Stimulated activated naive CD4-positive, alpha-beta T cell treated with Interleukin-2 at 50 U/mL for 16 hours (primary cell): Measurements from ENCODE around the gene C12orf56.
A peak's percentile ranks its signal among the peaks of the same experiment; 100 is the strongest.
"Not testable (repeated sequence)": the region's sequence is repeated elsewhere in the genome, so short reads cannot be mapped to it uniquely, and the experiment has no call there.

ENCODE experiments used
- DNase-seq: peaks from one replicate; lab custom pipeline; 2025; lab: John Stamatoyannopoulos, UW

C12orf56 gene

DNA sequence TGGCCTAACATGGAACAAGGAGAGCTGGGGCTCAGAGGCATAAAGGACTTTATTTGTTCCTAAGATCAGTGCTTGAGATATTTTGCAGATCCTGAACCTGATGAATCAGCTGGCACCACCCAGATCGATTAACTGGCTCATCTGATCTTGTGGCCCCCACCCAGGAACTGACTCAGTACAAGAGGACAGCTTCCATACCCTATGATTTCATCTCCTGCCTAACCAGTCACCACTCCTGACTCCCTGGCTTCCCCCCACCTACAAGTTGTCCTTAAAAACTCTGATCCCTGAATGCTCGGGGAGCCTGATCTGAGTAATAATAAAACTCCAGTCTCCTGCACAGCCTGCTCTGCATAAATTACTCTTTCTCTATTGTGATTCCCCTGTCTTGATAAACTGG is 5.1 kb downstream of the C12orf56 start:
- peak; percentile 21 for DNase-seq

GRCh38 chr12:64385019-64385418 is 5.5 kb downstream of the C12orf56 start:
- no peak for DNase-seq

GRCh38 chr12:64383675-64384074 is 6.9 kb downstream of the C12orf56 start:
- no peak for DNase-seq

DNA sequence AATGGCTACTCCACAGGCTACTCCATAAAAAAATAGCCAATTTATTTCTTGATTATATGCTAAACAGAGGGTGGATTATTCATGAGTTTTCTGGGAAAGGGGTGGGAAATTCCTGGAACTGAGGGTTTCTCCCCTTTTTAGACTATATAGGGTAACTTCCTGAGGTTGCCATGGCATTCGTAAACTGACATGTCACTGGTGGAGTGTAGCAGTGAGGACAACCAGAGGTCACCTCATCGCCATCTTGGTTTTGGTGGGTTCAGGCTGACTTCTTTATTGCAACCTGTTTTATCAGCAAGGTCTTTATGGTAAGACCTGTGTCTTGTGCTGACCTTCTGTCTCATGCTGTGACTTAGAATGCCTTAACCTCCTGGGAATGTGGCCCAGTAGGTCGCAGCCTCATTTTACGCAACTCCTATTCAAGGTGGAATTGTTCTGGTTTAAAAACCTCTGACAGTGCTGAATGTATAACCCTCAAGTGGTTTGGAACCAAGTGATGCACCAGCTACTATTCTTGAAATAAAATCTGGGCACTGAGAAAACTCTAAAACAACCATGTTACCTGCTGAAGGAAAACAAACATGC is 27.7 kb downstream of the C12orf56 start:
- no peak for DNase-seq

DNA sequence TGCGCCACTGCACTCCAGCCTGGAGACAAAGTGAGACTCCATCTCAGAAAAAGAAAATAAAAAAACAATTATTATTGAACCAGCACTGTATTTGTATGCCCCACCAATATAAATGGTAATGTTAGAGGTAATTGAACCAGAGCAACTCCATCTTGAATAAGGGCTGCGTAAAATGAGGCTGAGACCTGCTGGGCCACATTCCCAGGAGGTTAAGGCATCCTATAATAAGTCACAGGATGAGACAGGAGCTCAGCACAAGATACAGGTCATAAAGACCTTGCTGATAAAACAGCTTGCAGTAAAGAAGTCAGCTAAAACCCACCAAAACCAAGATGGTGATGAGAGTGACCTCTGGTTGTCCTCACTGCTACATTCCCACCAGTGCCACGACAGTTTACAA is 29.4 kb downstream of the C12orf56 start:
- not testable (repeated sequence) for DNase-seq

- DNase-seq: not testable (repeated sequence)
These were observed 34.3 kb downstream of the C12orf56 start for GRCh38 chr12:64356209-64356608.

DNA sequence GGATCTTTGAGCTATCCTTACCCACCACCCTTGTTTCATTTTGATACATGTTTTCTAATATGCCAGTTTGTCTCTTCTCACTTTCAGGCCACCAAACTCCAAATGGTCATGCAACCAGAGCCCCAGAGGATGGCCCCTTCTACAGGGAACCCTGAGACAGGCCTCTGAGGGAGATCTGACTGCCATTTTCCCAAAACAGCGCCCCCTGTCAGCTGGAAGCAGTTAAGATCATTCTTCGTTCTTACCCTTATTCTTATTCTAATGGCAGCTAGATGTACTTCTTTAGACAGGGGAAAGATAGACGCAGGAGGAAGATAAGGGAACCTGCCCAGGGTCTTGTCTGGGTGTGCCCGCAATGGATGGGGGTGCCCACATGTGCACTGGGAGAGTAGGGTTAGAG is 38.4 kb downstream of the C12orf56 start:
- DNase-seq: no peak

DNA sequence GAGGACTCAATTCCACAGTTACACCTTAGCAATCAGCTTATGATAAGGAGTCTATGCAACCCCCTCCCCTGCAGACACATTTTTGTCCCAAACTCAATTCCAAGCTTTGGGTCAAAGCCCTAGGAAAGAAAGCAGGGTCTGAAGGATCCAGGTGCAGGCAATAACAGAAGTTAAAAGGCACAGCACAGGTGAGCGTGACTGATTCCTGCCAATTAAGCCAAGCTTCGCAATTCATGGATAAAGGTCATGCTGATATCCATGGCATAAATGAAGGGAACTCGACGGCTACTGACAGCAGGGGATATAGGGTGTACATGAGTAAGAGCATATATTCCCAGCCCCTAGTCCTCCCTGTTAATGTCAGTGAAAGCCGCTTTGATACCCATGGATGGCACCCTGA is 39.3 kb downstream of the C12orf56 start:
- DNase-seq: no peak

DNA sequence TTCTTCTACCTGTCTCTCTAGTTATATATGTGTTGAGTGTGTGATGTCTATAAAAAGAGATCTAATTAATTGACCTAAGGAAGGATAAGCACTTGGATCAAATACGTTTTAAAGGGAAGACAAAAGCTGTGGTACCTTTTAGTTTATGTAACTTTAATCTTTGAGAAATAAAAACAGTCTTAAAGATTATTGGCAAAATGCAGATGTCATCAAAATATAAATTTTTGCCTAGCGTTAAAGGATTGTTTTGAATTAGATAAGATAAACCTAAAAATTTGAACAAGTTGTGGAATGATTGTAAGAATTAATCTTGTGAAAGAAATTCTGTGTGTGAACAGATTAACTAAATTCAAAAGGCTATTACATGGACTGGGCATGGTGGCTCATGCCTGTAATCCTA is 42.9 kb downstream of the C12orf56 start:
- DNase-seq: no peak

DNA sequence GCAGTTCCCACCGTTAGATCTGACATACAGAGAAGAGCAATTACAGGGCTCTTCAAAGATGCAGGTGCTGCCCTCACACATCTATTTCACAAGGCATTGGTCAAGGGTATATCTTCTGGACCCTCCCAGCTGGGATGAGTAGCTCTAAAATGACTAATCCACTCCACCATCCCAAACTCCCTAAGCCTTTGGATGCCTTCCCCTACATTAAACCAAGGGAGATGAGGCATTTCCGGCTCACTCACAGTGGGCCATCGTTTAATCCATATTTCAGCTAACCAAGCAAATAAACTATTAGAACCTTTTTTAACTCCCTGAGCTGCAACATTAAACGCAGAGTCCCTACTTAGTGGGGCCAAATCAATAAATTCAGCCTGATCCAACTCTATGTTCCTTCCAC is 45.9 kb downstream of the C12orf56 start:
- not testable (repeated sequence) for DNase-seq

DNA sequence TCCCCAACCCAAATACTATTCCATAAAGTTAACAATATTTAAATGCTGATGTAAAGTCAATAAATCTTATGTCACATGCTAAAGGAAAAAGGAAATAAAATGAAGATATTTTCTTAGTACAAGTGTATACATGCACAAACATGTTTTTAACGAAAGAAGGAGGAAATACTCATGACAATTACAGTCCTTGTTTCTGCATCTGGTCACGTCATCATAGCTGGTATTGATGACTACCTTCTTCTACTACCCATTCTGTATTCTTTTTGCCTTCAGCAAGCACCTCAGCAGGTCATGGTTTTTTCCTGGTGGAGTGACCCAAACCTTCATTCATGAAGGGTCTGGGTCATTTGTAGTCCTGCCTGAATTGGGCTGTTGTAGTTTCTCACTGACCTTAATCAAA is 50.0 kb downstream of the C12orf56 start:
- DNase-seq: not testable (repeated sequence)

DNA sequence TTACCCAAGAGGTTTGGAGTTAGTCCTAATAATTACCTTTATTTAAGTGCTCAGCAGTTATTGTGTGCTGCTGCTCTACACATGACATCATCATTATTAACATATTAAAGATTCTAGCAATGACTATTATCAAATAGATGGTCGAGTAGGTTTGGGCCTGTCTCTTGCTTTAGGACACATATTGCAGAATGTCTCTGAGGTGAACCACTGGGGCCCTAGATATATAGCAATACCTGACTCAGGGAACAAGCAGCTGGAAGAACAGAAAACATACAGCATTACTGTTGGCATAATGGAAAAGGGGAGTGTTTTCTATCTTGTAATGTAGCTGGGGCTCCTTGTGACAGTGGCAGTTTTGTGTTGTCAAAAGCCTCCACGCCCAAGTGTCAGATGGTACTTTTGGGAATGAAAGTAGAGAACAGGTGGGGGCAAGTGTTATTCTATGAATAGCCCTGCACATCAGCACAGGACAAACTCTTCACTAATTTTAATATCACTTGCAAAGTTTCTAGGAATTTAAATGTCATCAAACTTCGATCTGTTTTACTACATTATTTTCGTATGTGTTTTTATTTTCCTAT is 54.6 kb downstream of the C12orf56 start:
- no peak for DNase-seq

GRCh38 chr12:64332938-64333337 is 57.6 kb downstream of the C12orf56 start:
- DNase-seq: no peak

GRCh38 chr12:64332296-64332695 is 58.3 kb downstream of the C12orf56 start:
- no peak for DNase-seq

DNA sequence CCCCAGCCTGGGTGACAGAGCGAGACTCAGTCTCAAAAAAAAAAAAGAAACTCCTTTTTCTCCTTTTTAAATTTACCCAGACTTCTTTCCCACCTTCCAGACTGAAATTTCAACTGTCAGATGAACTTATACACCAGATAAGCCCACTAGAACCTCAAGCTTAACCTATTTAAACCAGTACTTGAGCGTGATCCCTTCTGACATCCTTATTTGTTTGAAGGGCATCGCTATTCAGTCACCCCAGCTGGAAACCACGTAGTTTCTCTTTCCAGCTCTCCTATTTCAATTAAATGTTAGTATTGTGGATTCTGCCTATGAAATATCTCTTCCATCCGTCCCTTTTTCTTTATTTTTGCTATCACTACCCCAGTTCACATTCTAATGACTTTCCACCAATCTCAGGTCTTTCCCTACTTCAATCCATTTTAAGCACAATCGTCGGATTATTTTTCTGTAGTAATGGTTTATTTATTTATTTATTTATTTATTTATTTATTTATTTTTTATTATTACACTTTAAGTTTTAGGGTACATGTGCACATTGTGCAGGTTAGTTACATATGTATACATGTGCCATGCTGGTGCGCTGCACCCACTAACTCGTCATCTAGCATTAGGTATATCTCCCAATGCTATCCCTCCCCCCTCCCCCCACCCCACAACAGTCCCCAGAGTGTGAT is 61.4 kb downstream of the C12orf56 start:
- DNase-seq: not testable (repeated sequence)

DNA sequence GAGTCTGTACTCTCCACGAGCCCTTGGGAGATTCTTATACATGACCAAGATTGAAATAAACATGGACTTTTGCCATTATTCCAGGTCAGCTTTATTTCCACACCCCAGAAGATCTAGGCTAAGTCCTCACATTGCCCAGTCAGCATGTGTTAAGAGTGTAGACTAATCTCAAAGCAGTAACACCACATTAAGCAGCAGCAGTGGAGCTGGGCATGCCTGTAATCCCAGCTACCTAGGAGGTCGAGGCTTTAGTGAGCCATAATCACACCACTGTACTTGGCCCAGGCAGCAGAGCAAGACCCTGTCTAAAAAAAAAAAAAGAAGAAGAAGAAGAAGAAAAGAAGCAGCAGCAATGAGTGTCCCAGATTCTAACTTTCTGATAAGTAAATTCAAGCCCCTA is 65.5 kb downstream of the C12orf56 start:
- DNase-seq: no peak

DNA sequence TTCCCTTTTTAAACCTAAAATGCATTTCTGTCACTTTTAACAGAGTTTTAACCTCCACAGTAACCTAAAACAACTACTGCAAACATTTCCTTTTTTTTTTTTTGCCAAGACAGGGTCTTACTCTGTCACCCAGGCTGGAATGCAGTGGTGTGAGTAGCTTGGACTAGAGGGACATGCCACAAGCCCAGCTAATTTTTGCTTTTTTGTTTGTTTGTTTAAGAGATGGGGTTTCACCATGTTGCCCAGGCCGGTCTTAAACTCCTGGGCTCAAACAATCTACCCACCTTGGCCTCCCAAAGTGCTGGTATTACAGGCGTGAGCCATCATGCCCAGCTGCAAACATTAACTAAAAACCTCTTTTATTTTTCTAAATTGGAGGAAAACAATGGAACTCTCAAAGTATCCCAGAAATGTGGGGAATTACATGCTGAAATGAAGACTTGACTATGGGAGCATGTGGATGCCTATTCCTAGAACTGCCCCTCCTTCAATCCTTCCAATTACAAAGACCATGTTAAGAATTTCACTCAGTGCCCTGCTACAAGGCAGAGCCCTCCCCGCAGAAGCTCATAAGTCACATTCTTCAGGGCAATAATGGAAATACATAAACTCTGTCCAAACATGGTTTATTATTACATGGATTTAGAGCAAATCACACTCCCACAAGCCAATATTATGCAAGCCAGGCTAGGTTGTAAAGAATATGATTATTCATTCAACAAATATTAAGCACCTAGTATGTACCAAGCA is 66.9 kb downstream of the C12orf56 start:
- no peak for DNase-seq

GRCh38 chr12:64323006-64323405 is 67.6 kb downstream of the C12orf56 start:
- no peak for DNase-seq

GRCh38 chr12:64320611-64321010 is 69.9 kb downstream of the C12orf56 start:
- no peak for DNase-seq

- DNase-seq: not testable (repeated sequence)
These were observed 70.9 kb downstream of the C12orf56 start for GRCh38 chr12:64319540-64320225.

- DNase-seq: no peak
These were observed 72.0 kb downstream of the C12orf56 start for GRCh38 chr12:64318605-64319004.

GRCh38 chr12:64311877-64312276 is 78.7 kb downstream of the C12orf56 start:
- DNase-seq: no peak
